ENCODE data around the gene OR2T29. TPM values are rescaled to one million over a fixed set of nuclear protein-coding genes. Genes with fewer than 3 reads are reported as not detected.
"Not testable (repeated sequence)": the region's sequence is repeated elsewhere in the genome, so short reads cannot be mapped to it uniquely, and the experiment has no call there.

OR2T29 gene
- not detected in 3 replicates for total RNA-seq
- long read RNA-seq: 0 reads

- H3K9me3 Mint-ChIP-seq (ENCODE audit: low read depth); H3K4me1 Mint-ChIP-seq (ENCODE audit: low read depth); DNase-seq (ENCODE audit: low spot score); H3K27me3 Mint-ChIP-seq (ENCODE audit: low read depth); H3K36me3 Mint-ChIP-seq (ENCODE audit: low read depth); H3K4me3 Mint-ChIP-seq (ENCODE audit: unreplicated experiment); H3K27ac Mint-ChIP-seq (ENCODE audit: unreplicated experiment): not testable (repeated sequence)
These were observed at the start of gene OR2T29 for GRCh38 chr1:248562672-248563071. TSS of gene OR2T29 (minus strand) at chr1:248562772. CDS start at chr1:248559491, 3,281 bp downstream.

DNA sequence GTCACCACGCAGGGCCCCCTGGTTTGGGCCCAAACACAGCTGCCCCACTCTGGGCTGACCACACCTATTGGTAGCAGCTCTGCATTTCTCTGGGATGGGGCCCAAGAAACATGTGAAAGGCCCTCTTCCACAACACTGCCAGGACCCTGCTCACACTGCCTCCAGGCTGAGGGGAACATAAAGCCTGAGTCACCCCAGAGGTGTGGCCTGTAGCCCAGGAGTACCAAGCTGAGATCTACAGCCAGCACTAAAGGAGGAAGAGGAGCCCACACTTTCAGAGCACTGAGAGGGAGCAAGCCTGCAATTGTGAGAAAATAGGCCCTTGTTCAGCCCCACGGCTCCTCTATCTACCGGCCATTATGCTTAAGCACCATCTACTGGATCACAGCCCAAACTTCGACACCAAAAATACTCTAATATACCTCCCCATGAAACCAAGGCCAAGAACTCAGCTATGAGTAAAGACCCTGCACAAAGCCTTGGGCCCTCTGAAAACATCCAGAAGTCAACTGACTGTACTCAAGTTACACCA is 49.4 kb upstream of the OR2T29 start:
- H3K9me3 Mint-ChIP-seq (ENCODE audit: low read depth): peaks cover 10% of the 10 kb centered on the region
- no peak overlapping the region for H3K4me3 Mint-ChIP-seq (ENCODE audit: unreplicated experiment)

GRCh38 chr1:248610301-248610700 is 47.7 kb upstream of the OR2T29 start:
- TF ChIP-seq, protein P1, sequence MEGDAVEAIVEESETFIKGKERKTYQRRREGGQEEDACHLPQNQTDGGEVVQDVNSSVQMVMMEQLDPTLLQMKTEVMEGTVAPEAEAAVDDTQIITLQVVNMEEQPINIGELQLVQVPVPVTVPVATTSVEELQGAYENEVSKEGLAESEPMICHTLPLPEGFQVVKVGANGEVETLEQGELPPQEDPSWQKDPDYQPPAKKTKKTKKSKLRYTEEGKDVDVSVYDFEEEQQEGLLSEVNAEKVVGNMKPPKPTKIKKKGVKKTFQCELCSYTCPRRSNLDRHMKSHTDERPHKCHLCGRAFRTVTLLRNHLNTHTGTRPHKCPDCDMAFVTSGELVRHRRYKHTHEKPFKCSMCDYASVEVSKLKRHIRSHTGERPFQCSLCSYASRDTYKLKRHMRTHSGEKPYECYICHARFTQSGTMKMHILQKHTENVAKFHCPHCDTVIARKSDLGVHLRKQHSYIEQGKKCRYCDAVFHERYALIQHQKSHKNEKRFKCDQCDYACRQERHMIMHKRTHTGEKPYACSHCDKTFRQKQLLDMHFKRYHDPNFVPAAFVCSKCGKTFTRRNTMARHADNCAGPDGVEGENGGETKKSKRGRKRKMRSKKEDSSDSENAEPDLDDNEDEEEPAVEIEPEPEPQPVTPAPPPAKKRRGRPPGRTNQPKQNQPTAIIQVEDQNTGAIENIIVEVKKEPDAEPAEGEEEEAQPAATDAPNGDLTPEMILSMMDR (IDR thresholded peaks at IDR 0.05): no peak
- no peak overlapping the region for H3K4me3 Mint-ChIP-seq (ENCODE audit: unreplicated experiment)
- H3K4me1 Mint-ChIP-seq (ENCODE audit: low read depth): no peaks in the 10 kb centered on the region
- no peaks in the 10 kb centered on the region for H3K27me3 Mint-ChIP-seq (ENCODE audit: low read depth)
- H3K36me3 Mint-ChIP-seq (ENCODE audit: low read depth): no peaks in the 10 kb centered on the region
- DNase-seq (ENCODE audit: low spot score): no peak
- no peak overlapping the region for H3K27ac Mint-ChIP-seq (ENCODE audit: unreplicated experiment)
- peaks cover 18% of the 10 kb centered on the region for H3K9me3 Mint-ChIP-seq (ENCODE audit: low read depth)

More for the DNA sequence above, 49.4 kb upstream of the OR2T29 start:
- Mint-ChIP-seq H3K27ac (ENCODE audit: unreplicated experiment) (no peak overlapping the region), H3K27me3 (ENCODE audit: low read depth) (no peaks in the 10 kb centered on the region), H3K4me1 (ENCODE audit: low read depth) (no peaks in the 10 kb centered on the region), H3K36me3 (ENCODE audit: low read depth) (no peaks in the 10 kb centered on the region)
- TF ChIP-seq, protein P1 (IDR thresholded peaks at IDR 0.05): no peak
- DNase-seq (ENCODE audit: low spot score): no peak

GRCh38 chr1:248599396-248599795 is 36.8 kb upstream of the OR2T29 start:
- Mint-ChIP-seq H3K4me1 (ENCODE audit: low read depth) (no peaks in the 10 kb centered on the region), H3K36me3 (ENCODE audit: low read depth) (no peaks in the 10 kb centered on the region), H3K27me3 (ENCODE audit: low read depth) (no peaks in the 10 kb centered on the region), H3K9me3 (ENCODE audit: low read depth) (peaks cover 36% of the 10 kb centered on the region), H3K4me3 (ENCODE audit: unreplicated experiment) (no peak overlapping the region), H3K27ac (ENCODE audit: unreplicated experiment) (no peak overlapping the region)
- no peak for DNase-seq (ENCODE audit: low spot score)
- TF ChIP-seq, protein P1 (IDR thresholded peaks at IDR 0.05): no peak

DNA sequence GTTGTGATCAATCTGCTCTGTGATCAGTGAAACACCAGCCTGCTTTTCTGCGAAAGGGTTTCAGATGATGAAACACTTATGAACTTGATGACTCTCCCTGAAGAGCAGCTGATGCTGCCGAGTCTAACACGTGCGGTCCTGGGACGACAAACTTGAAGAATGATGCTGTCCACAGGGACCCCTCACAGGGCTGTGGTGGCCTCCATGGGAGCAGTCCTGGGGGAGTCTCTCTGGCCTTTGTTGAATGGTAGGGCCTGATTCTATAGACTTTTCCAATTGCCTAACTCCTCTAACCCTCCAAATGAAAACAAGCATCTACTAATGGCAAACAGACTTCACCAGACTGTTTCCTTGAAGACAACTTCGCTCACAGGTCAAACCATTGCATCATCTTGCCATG is 35.0 kb upstream of the OR2T29 start, which contains the start of gene OR2T10:
Gene OR2T10, minus strand, starts transcription at position 112 of the 400 bp plus-strand sequence. CDS start 3,932 bp downstream, outside the sequence.
- no peaks in the 10 kb centered on the region for H3K4me1 Mint-ChIP-seq (ENCODE audit: low read depth)
- no peak for DNase-seq (ENCODE audit: low spot score)
- peaks cover 31% of the 10 kb centered on the region for H3K9me3 Mint-ChIP-seq (ENCODE audit: low read depth)
- no peaks in the 10 kb centered on the region for H3K27me3 Mint-ChIP-seq (ENCODE audit: low read depth)
- H3K36me3 Mint-ChIP-seq (ENCODE audit: low read depth): no peaks in the 10 kb centered on the region
- TF ChIP-seq, protein P1 (IDR thresholded peaks at IDR 0.05): no peak
- H3K27ac Mint-ChIP-seq (ENCODE audit: unreplicated experiment): no peak within 1 kb of the TSS
- H3K4me3 Mint-ChIP-seq (ENCODE audit: unreplicated experiment): no peak within 1 kb of the TSS

DNA sequence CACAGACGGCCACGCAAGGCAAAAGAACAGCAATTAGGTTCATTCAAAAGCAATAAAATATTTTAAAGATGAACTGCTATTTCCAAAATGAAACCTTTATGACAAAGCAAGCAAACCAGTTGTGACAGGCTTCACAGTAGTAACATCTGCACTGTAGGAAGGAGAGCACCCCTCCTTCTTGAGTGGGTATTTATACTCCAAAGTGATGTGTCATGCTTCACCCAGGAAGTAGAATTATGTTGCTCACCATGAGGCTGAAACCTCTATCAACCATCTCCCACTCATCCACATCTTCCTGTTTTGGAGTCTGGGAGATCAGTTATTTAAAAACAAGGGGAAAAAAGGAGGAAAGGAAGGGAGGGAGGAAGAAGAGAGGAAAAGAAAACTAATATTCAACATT is 34.0 kb upstream of the OR2T29 start:
- H3K4me3 Mint-ChIP-seq (ENCODE audit: unreplicated experiment): no peak overlapping the region
- no peaks in the 10 kb centered on the region for H3K4me1 Mint-ChIP-seq (ENCODE audit: low read depth)
- H3K36me3 Mint-ChIP-seq (ENCODE audit: low read depth): no peaks in the 10 kb centered on the region
- DNase-seq (ENCODE audit: low spot score): no peak
- H3K9me3 Mint-ChIP-seq (ENCODE audit: low read depth): peaks cover 28% of the 10 kb centered on the region
- TF ChIP-seq, protein P1 (IDR thresholded peaks at IDR 0.05): no peak
- no peaks in the 10 kb centered on the region for H3K27me3 Mint-ChIP-seq (ENCODE audit: low read depth)
- no peak overlapping the region for H3K27ac Mint-ChIP-seq (ENCODE audit: unreplicated experiment)
